Lung (tissue), 12 donors: ENCODE measurements around the gene ITGB8. TPM values are rescaled to one million over a fixed set of nuclear protein-coding genes. Genes with fewer than 3 reads are reported as not detected.

Experiments used
- ATAC-seq: fragments of 200-7000 bp; cut with Tn5 transposase; one replicate; pipeline ENCODE4 v1.9.1; 2020; ENCODE audit warnings: moderate number of reproducible peaks; ENCODE audit not compliant: insufficient read depth, low FRiP score
- DNase-seq, 3 donors: peaks; one replicate each; pipeline ENCODE4 v3.0.0-alpha.2; 2013 to 2017
- H3K27ac ChIP-seq, 2 donors: one replicate each; pipeline ENCODE4 v1.5.1; 2013; ENCODE audit warnings: mild to moderate bottlenecking in 2 of 2, moderate library complexity in 2 of 2, control low read depth in 1 of 2, inconsistent platforms in 1 of 2, low read depth in 1 of 2, low read length in 1 of 2
- H3K27me3 ChIP-seq, 3 donors: one replicate each; pipeline ENCODE4 v1.5.1; 2013; ENCODE audit warnings: low read length in 2 of 3; ENCODE audit not compliant: control insufficient read depth in 3 of 3, insufficient read depth in 3 of 3
- H3K36me3 ChIP-seq, 4 donors: one replicate each; pipeline ENCODE4 v1.5.1; 2013; ENCODE audit warnings: low read length in 4 of 4, mild to moderate bottlenecking in 1 of 4, moderate library complexity in 1 of 4; ENCODE audit not compliant: control insufficient read depth in 4 of 4, insufficient read depth in 4 of 4
- H3K4me1 ChIP-seq, 5 donors: one replicate each; pipeline ENCODE4 v1.5.1; 2013; ENCODE audit warnings: low read length in 5 of 5, mild to moderate bottlenecking in 2 of 5, moderate library complexity in 1 of 5; ENCODE audit not compliant: control insufficient read depth in 5 of 5, insufficient read depth in 5 of 5
- H3K4me3 ChIP-seq: one replicate; pipeline ENCODE4 v1.5.1; 2013; ENCODE audit warnings: mild to moderate bottlenecking, control low read depth, moderate library complexity
- H3K9ac ChIP-seq, 2 donors: one replicate each; pipeline ENCODE4 v1.5.1; 2013; ENCODE audit warnings: low read length in 2 of 2, control low read depth in 1 of 2; ENCODE audit not compliant: insufficient read depth in 1 of 2
- H3K9me3 ChIP-seq, 4 donors: one replicate each; pipeline ENCODE4 v1.5.1; 2013; ENCODE audit warnings: low read length in 3 of 4, mild to moderate bottlenecking in 1 of 4, moderate library complexity in 1 of 4; ENCODE audit not compliant: control insufficient read depth in 4 of 4, insufficient read depth in 3 of 4
- CTCF ChIP-seq: IDR thresholded peaks from 2 replicates; pipeline ENCODE4 v1.5.1; 2012; ENCODE audit warnings: mild to moderate bottlenecking; ENCODE audit errors: control extremely low read depth, extremely low read depth
- WGBS, 2 donors: extraction: QIAGEN DNeasy Blood & Tissue Kit; methylation state at CpG; one replicate each; pipeline ENCODE4 v1.1.7; 2013; 5-methylcytosine and 5-hydroxymethylcytosine counted together
- polyA plus RNA-seq, 2 donors: library from polyadenylated mRNA; stranded (reverse); fragments of 200-250 nt; gene quantifications; one replicate each; pipeline ENCODE4 v1.2.1, GENCODE V29; 2013
- total RNA-seq, 2 donors: library from RNA; depleted of rRNA in 1 of 2; stranded (reverse); fragments of >200 nt in 1 of 2; gene quantifications; one replicate each; pipeline ENCODE4 v1.2.1, GENCODE V29; 2014 to 2021
- donor health status: control.
- donor health status: control.
- donor health status: Bipolar disorder and iron deficiency.
- donor health status: healthy.
- donor health status: DM: yes; HTN: yes; CAD: no.

The ITGB8 gene
- total and polyA plus RNA-seq, 4 donors = 1.5 to 29.7 (median 15.2) TPM

GRCh38 chr7:20450536-20450935 lies 119.8 kb downstream of the ITGB8 start:
- ATAC-seq (no peak), DNase-seq (no peak)
- 33 to 72% methylated on average over 2 of the region's 2 CpGs for WGBS, 2 donors
- no peaks in the 10 kb centered on the region for H3K36me3 ChIP-seq
- no peak for TF ChIP-seq CTCF
- no peak overlapping the region for H3K4me3 ChIP-seq
- H3K4me1 ChIP-seq = no peaks in the 10 kb centered on the region
- H3K27ac ChIP-seq = no peak overlapping the region
- no peaks in the 10 kb centered on the region for H3K27me3 ChIP-seq
- H3K9ac ChIP-seq = no peak overlapping the region
- H3K9me3 ChIP-seq = no peaks in the 10 kb centered on the region

- H3K27ac ChIP-seq = no peak overlapping the region
- H3K36me3 ChIP-seq = no peaks in the 10 kb centered on the region
- DNase-seq (peak in 1 of 3 donors; percentile 35), ATAC-seq (no peak)
- WGBS, 2 donors = 77 to 94% methylated on average over 4 of the region's 4 CpGs
- H3K4me3 ChIP-seq = no peak overlapping the region
- H3K27me3 ChIP-seq = no peaks in the 10 kb centered on the region
- no peak for TF ChIP-seq CTCF
- no peak overlapping the region for H3K9ac ChIP-seq
- no peaks in the 10 kb centered on the region for H3K4me1 ChIP-seq
- H3K9me3 ChIP-seq = no peaks in the 10 kb centered on the region
Observed at GRCh38 chr7:20454202-20454601, 123.5 kb downstream of the ITGB8 start.

- Histone ChIP-seq H3K9ac (no peak overlapping the region), H3K9me3 (no peaks in the 10 kb centered on the region), H3K27ac (no peak overlapping the region), H3K27me3 (no peaks in the 10 kb centered on the region), H3K36me3 (no peaks in the 10 kb centered on the region), H3K4me1 (peaks cover 0 to 7% (median 5%) of the 10 kb centered on the region in 5 donors), H3K4me3 (no peak overlapping the region)
- no peak for TF ChIP-seq CTCF
- no peak for ATAC-seq
- no peak for DNase-seq
Observed at GRCh38 chr7:20456701-20457100, 126.0 kb downstream of the ITGB8 start.

GRCh38 chr7:20458521-20458920 lies 127.8 kb downstream of the ITGB8 start:
- Histone ChIP-seq H3K9me3 (no peaks in the 10 kb centered on the region), H3K4me1 (peaks cover 0 to 7% (median 5%) of the 10 kb centered on the region in 5 donors), H3K27me3 (no peaks in the 10 kb centered on the region), H3K9ac (no peak overlapping the region), H3K27ac (no peak overlapping the region), H3K4me3 (no peak overlapping the region), H3K36me3 (no peaks in the 10 kb centered on the region)
- ATAC-seq (no peak), DNase-seq (peak in 2 of 3 donors; percentile 13 to 44)
- TF ChIP-seq CTCF = no peak
- 30% methylated on average over 1 of the region's 1 CpG for WGBS, 2 donors
